D721Med (cell line): ENCODE results near the gene TRIM71.
"Not testable (repeated sequence)": the region's sequence is repeated elsewhere in the genome, so short reads cannot be mapped to it uniquely, and the experiment has no call there.

ENCODE experiments used
- DNase-seq: peaks from one replicate; pipeline ENCODE4 v3.0.0; 2011; ENCODE audit warnings: low spot score; ENCODE audit not compliant: insufficient read length
- FAIRE-seq: peaks from 2 replicates; lab custom pipeline; 2011; peaks lifted over from hg19 to GRCh38; lab: Jason Lieb, UNC
- TF ChIP-seq, protein P1 (sequence below): IDR thresholded peaks from 2 replicates; pipeline ENCODE4 v1.5.1; 2012; ENCODE audit warnings: mild to moderate bottlenecking, control low read depth; ENCODE audit not compliant: insufficient read depth; ENCODE audit errors: missing control alignments

Gene TRIM71

DNA sequence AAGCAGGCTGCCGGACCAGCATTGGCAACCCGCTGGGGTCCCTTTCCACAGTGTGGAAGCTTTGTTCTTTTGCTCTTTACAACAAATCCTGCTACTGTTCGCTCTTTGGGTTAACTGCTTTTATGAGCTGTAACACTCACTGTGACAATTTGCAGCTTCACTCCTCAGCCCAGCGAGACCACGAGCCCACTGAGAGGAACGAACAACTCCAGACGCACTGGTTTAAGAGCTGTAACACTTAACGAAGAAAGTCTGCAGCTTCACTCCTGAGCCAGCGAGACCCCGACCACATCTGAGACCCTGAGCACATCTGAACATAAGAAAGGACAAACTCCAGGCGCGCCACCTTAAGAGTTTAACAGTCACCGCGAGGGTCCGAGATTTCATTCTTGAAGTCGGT is 122.9 kb downstream of the TRIM71 start:
- TF ChIP-seq, protein P1, sequence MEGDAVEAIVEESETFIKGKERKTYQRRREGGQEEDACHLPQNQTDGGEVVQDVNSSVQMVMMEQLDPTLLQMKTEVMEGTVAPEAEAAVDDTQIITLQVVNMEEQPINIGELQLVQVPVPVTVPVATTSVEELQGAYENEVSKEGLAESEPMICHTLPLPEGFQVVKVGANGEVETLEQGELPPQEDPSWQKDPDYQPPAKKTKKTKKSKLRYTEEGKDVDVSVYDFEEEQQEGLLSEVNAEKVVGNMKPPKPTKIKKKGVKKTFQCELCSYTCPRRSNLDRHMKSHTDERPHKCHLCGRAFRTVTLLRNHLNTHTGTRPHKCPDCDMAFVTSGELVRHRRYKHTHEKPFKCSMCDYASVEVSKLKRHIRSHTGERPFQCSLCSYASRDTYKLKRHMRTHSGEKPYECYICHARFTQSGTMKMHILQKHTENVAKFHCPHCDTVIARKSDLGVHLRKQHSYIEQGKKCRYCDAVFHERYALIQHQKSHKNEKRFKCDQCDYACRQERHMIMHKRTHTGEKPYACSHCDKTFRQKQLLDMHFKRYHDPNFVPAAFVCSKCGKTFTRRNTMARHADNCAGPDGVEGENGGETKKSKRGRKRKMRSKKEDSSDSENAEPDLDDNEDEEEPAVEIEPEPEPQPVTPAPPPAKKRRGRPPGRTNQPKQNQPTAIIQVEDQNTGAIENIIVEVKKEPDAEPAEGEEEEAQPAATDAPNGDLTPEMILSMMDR: no peak
- DNase-seq (no peak), FAIRE-seq (no peak)

DNA sequence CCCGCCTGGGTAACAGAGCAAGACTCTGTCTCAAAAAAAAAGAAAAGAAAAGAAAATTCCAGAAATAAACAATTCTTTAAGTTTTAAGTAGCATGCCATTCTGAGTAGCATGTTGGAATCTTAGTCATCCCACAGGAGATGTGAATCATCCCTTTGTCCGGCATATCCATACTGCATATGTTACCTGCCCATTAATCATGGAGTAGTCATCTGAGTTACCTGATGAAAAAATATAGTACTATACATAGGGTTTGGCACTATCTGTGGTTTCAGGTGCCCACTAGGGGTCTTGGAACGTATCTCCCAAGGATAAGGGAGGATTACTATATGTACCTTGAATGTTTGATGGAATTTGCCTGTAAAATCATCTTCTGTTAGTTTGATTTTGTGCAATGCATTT is 127.3 kb downstream of the TRIM71 start:
- FAIRE-seq: no peak
- no peak for DNase-seq
- TF ChIP-seq, protein P1: no peak

DNA sequence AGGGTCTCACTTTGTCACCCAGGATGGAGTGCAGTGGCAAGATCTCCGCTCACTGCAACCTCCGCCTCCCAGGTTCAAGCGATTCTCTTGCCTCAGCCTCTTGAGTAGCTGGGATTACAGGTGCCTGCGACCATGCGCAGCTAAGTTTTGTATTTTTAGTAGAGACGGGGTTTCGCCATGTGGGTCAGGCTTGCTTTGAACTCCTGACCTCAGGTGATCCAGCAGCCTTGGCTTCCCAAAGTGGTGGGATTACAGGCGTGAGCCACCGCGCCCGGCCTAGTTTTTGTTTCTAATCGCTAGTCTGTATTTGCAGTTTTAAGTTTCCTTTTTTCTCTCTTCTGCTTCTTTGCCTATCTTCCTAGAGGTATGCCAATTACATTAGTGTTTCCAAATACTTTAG is 127.8 kb downstream of the TRIM71 start:
- FAIRE-seq, DNase-seq: not testable (repeated sequence)

DNA sequence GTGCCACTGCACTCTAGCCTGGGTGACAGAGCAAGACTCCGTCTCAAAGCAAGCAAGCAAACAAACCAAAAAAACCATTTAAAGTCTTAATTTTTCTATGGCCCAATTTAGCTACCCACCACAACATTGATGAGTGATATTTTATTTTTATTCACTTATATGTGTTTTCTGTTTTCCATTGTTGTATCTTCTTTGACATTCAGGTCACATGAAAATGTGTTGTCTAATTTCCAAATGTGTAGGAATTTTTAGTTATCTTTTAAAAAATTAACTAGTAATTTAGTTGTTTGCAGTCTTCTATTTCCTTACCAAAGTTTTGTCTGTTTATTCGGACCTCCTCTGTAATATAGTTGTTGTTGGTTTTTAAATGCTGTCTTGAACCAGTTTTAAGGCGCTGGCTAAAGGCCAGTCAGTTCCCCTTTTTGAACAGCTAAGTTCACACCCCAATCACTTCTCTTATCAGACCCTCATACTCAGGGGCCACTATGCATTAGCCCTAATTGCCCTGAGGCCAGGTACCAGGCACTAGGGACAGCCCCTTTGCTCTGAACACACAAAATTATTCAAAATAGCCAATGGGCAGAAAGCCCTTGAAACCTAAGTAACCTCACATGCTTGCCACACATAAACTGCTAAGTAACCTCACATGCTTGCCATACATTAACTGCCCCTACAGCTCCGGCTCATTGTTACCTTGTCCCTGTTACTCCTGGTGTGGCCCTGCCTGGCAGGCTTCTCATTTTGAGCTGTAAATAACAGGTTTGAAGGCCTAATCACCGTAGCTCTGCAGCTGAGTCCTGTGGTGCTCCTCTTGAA is 129.4 kb downstream of the TRIM71 start:
- FAIRE-seq: no peak
- TF ChIP-seq, protein P1: no peak
- no peak for DNase-seq
